CD4-positive, alpha-beta T cell treated with Interleukin-15 for 4 hours (primary cell): ENCODE results near the gene KNDC1.

Source experiments
- DNase-seq: peaks from one replicate; pipeline ENCODE4 v3.0.0-alpha.2; 2020; ENCODE audit warnings: low spot score

The KNDC1 gene

GRCh38 chr10:133177380-133178157 lies 17.6 kb downstream of the KNDC1 start:
- no peak for DNase-seq

- no peak for DNase-seq
These were observed 18.5 kb downstream of the KNDC1 start for GRCh38 chr10:133178357-133179127.

GRCh38 chr10:133179128-133179520 lies 19.1 kb downstream of the KNDC1 start:
- DNase-seq, result no peak

GRCh38 chr10:133179651-133180050 lies 19.6 kb downstream of the KNDC1 start:
- no peak for DNase-seq

GRCh38 chr10:133180192-133180964 lies 20.4 kb downstream of the KNDC1 start:
- DNase-seq, result no peak

GRCh38 chr10:133180965-133181639 lies 21.1 kb downstream of the KNDC1 start:
- DNase-seq, result no peak

GRCh38 chr10:133182190-133182589 lies 22.2 kb downstream of the KNDC1 start:
- no peak for DNase-seq

GRCh38 chr10:133182791-133183645 lies 23.0 kb downstream of the KNDC1 start:
- DNase-seq, result no peak

GRCh38 chr10:133183646-133184378 lies 23.8 kb downstream of the KNDC1 start:
- no peak for DNase-seq

- no peak for DNase-seq
These were observed 24.7 kb downstream of the KNDC1 start for GRCh38 chr10:133184591-133185244.

- no peak for DNase-seq
These were observed 25.4 kb downstream of the KNDC1 start for GRCh38 chr10:133185421-133185820.

GRCh38 chr10:133185916-133186315 lies 25.9 kb downstream of the KNDC1 start:
- no peak for DNase-seq

- DNase-seq, result no peak
These were observed 26.5 kb downstream of the KNDC1 start for GRCh38 chr10:133186416-133187090.

- no peak for DNase-seq
These were observed 27.3 kb downstream of the KNDC1 start for GRCh38 chr10:133187091-133187905.

GRCh38 chr10:133187906-133188681 lies 28.1 kb downstream of the KNDC1 start:
- DNase-seq, result no peak

- no peak for DNase-seq
These were observed 29.2 kb downstream of the KNDC1 start for GRCh38 chr10:133189256-133189655.

- no peak for DNase-seq
These were observed 29.7 kb downstream of the KNDC1 start for GRCh38 chr10:133189726-133190125.

GRCh38 chr10:133190225-133190624 lies 30.2 kb downstream of the KNDC1 start:
- DNase-seq, result no peak
